CD4-positive, alpha-beta T cell (primary cell): ENCODE data around the gene KMT5C. TPM values are rescaled to one million over a fixed set of nuclear protein-coding genes. Genes with fewer than 3 reads are reported as not detected.
A peak's percentile ranks its signal among the peaks of the same experiment; 100 is the strongest.

Experiments
- ATAC-seq: fragments of 200-7000 bp; cut with Tn5 transposase; one replicate; pipeline ENCODE4 v1.10.0; 2022; ENCODE audit warnings: mild to moderate bottlenecking; ENCODE audit not compliant: poor library complexity
- CTCF ChIA-PET: fragments of 350-600 bp; sonication (Branson Sonifier 250); formaldehyde crosslinking; loops from one replicate; lab custom pipeline; 2021; ENCODE audit warnings: antibody characterized with exemption, inconsistent platforms; lab: Charles Lee
- POLR2A ChIA-PET: fragments of 350-600 bp; sonication (Branson Sonifier 250); formaldehyde crosslinking; loops from one replicate; lab custom pipeline; 2021; ENCODE audit warnings: antibody characterized with exemption, inconsistent platforms; lab: Charles Lee
- DNase-seq, 14 experiments: peaks; one replicate each; pipeline ENCODE4 v3.0.0-alpha.2; 2013 to 2020; ENCODE audit warnings: mixed read lengths in 2 of 14
- H3K27ac ChIP-seq, 2 donors: one replicate each; pipeline versions ENCODE4 v1.5.1 to v1.7.0; 2013; ENCODE audit warnings: low read length in 2 of 2, low read depth in 1 of 2, mild to moderate bottlenecking in 1 of 2
- H3K27me3 ChIP-seq, 2 experiments: 1 replicate in 1 of 2; 2 replicates in 1 of 2; pipeline versions ENCODE4 v1.6.1 to v1.7.0; 2013; ENCODE audit warnings: low read length in 2 of 2, control low read depth in 1 of 2, mild to moderate bottlenecking in 1 of 2, moderate library complexity in 1 of 2; ENCODE audit not compliant: insufficient read depth in 2 of 2, control insufficient read depth in 1 of 2
- H3K36me3 ChIP-seq: one replicate; pipeline ENCODE4 v1.6.1; 2013; ENCODE audit warnings: low read length, control low read depth; ENCODE audit not compliant: insufficient read depth
- H3K4me1 ChIP-seq: one replicate; pipeline ENCODE4 v1.6.1; 2013; ENCODE audit warnings: low read length, control low read depth; ENCODE audit not compliant: insufficient read depth
- H3K4me3 ChIP-seq: one replicate; pipeline ENCODE4 v1.5.1; 2013; ENCODE audit warnings: mild to moderate bottlenecking, low read length, moderate library complexity
- H3K9me3 ChIP-seq, 2 experiments: 1 replicate in 1 of 2; 2 replicates in 1 of 2; pipeline versions ENCODE4 v1.6.1 to v1.7.0; 2013; ENCODE audit warnings: low read length in 2 of 2, mild to moderate bottlenecking in 2 of 2, control low read depth in 1 of 2, moderate library complexity in 1 of 2; ENCODE audit not compliant: control insufficient read depth in 1 of 2, insufficient read depth in 1 of 2
- H3K27ac Mint-ChIP-seq: one replicate; pipeline ENCODE4 v1.8.0; 2020; ENCODE audit warnings: mixed read lengths
- H3K27me3 Mint-ChIP-seq: one replicate; pipeline ENCODE4 v1.8.0; 2021; ENCODE audit warnings: mixed read lengths
- H3K36me3 Mint-ChIP-seq: one replicate; pipeline ENCODE4 v1.8.0; 2021; ENCODE audit warnings: low read depth, mixed read lengths
- H3K4me1 Mint-ChIP-seq: one replicate; pipeline ENCODE4 v1.8.0; 2021; ENCODE audit warnings: low read depth, mixed read lengths
- H3K4me3 Mint-ChIP-seq: one replicate; pipeline ENCODE4 v1.8.0; 2020; ENCODE audit warnings: mild to moderate bottlenecking, mixed read lengths
- H3K9me3 Mint-ChIP-seq: one replicate; pipeline ENCODE4 v1.8.0; 2020; ENCODE audit warnings: mixed read lengths
- CTCF ChIP-seq: fragments of 200-600 bp; IDR thresholded peaks from one replicate; pipeline ENCODE4 v1.8.0; 2022; ENCODE audit warnings: antibody characterized with exemption, mild to moderate bottlenecking
- intact Hi-C, 2 experiments: fragments of 100-400 bp; cut with DNase I in 1 of 2; cut with micrococcal nuclease in 1 of 2; formaldehyde crosslinking; loops; one replicate each; pipeline versions ENCODE4 v1.15.1 to v1.9.0; 2023 to 2025; cut with DNase I, micrococcal nuclease
- total RNA-seq, 174 experiments: library from RNA in 2 of 174; stranded (reverse) in 2 of 174; gene quantifications; one replicate each; pipeline ENCODE4 v1.2.3 and lab custom pipeline; 2021 to 2026

KMT5C gene
- total RNA-seq, 2 experiments from 2014 or later = 113 to 115 TPM

GRCh38 chr19:55384920-55385723 lies 45.4 kb downstream of the KMT5C start:
- no peaks in the 10 kb centered on the region for H3K9me3 ChIP-seq
- no peaks in the 10 kb centered on the region for H3K9me3 Mint-ChIP-seq
- peaks cover 50% of the 10 kb centered on the region for H3K36me3 Mint-ChIP-seq
- peak overlapping the region; percentile 97 for H3K27ac Mint-ChIP-seq
- CTCF ChIA-PET = interaction anchor here (1.3 to 2.7 kb wide), 6 partner anchors 46 to 131 kb away, joined by 4 to 31 read pairs (median 7); partner anchors contain the start of genes HSPBP1 and KMT5C
- H3K4me3 Mint-ChIP-seq = peak overlapping the region; percentile 100
- H3K27me3 Mint-ChIP-seq = no peaks in the 10 kb centered on the region
- TF ChIP-seq CTCF = no peak
- H3K27me3 ChIP-seq = no peaks in the 10 kb centered on the region
- intact Hi-C loops = loop anchor here (1.0 to 5.0 kb wide), 6 partner anchors 24 to 257 kb away; partner anchors contain the start of genes KMT5C (in 2 of the 2), COX6B2 (in 1 of the 2), PPP6R1 (in 1 of the 2) and ZNF580 (in 1 of the 2)
- ATAC-seq (peak; percentile 78), DNase-seq (peak; percentile 91 to 98 (median 96))
- H3K4me1 Mint-ChIP-seq = peaks cover 76% of the 10 kb centered on the region
- H3K4me3 ChIP-seq = peak overlapping the region; percentile 99
- POLR2A ChIA-PET = interaction anchor here (0.8 to 5.4 kb wide), 14 partner anchors 15 to 269 kb away, joined by 3 to 45 read pairs (median 7); partner anchors contain the start of genes HSPBP1, KMT5C, PPP6R1 and SYT5
- H3K4me1 ChIP-seq = peaks cover 67% of the 10 kb centered on the region
- peak overlapping the region; percentile 72 to 96 for H3K27ac ChIP-seq
- H3K36me3 ChIP-seq = peaks cover 35% of the 10 kb centered on the region

DNA sequence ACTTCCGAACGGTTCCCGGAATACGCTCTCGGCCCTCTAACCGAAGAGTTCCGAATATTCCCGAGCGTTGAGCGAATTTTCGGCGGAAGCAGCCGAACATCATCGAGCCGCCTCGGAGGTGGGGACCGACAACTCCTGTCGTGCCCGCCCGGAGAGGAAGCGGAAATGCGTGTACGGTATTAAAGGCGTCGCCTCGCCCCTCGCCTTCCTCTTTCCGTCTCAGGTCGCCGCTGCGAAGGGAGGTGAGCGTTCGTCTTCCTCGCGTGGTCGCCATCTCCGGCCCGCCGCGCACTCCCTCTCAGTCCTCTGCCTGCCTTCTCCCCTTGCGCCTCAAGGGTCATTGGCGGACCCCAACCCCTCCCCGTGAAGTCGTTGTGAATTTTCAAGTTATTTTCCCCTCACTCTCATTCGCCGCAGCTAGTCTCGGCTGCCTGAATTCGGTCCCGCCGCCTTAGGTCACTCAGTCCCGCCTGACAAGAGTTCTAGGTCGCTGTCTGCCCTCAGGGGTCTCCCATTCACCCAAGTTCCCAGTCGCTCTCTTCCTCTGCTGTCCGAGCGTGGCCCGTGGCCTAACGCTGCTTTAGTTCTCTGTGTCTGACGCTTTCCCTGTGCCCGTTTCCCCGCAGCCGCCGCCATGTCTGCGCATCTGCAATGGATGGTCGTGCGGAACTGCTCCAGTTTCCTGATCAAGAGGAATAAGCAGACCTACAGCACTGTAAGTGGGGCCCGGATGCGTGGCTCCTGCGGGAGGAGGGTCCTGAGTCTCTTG lies 46.2 kb downstream of the KMT5C start, which contains the start of gene RPL28:
TSS of gene RPL28 (plus strand) at position 209 of the 769 bp plus-strand sequence. CDS start at position 635, 426 bp downstream.
- intact Hi-C loops = loop anchor here (1.0 to 5.0 kb wide), 7 partner anchors 20 to 256 kb away; partner anchors contain the start of genes KMT5C (in 2 of the 2), COX6B2 (in 1 of the 2), ISOC2 (in 1 of the 2) and PPP6R1 (in 1 of the 2)
- H3K4me1 Mint-ChIP-seq = peaks cover 82% of the 10 kb centered on the region
- H3K36me3 Mint-ChIP-seq = peaks cover 57% of the 10 kb centered on the region
- ChIA-PET POLR2A (interaction anchor here (1.6 to 5.4 kb wide), 5 partner anchors 14 to 126 kb away, joined by 4 to 45 read pairs (median 10); partner anchors contain the start of genes KMT5C, PPP6R1 and UBE2S), CTCF (no interaction called here)
- Histone ChIP-seq H3K36me3 (peaks cover 42% of the 10 kb centered on the region), H3K27me3 (no peaks in the 10 kb centered on the region), H3K9me3 (no peaks in the 10 kb centered on the region), H3K27ac (peak within 1 kb of the TSS; percentile 72 to 96), H3K4me3 (peak within 1 kb of the TSS; percentile 99), H3K4me1 (peaks cover 73% of the 10 kb centered on the region)
- H3K27ac Mint-ChIP-seq = peak within 1 kb of the TSS; percentile 97
- peak; percentile 78 for ATAC-seq
- no peaks in the 10 kb centered on the region for H3K27me3 Mint-ChIP-seq
- TF ChIP-seq CTCF = no peak
- H3K4me3 Mint-ChIP-seq = peak within 1 kb of the TSS; percentile 100
- no peaks in the 10 kb centered on the region for H3K9me3 Mint-ChIP-seq
- DNase-seq = peak; percentile 96 to 99 (median 98)
